ENCODE results near the gene VTA1. TPM values are rescaled to one million over a fixed set of nuclear protein-coding genes. Genes with fewer than 3 reads are reported as not detected.
"Not testable (repeated sequence)": the region's sequence is repeated elsewhere in the genome, so short reads cannot be mapped to it uniquely, and the experiment has no call there.

Gene VTA1
- total RNA-seq, 4 donors from 2014 or later = 33.6 to 55.3 (median 36.2) TPM

GRCh38 chr6:142118328-142118727 is 28.7 kb upstream of the VTA1 start:
- Histone ChIP-seq H3K9me3 (no peaks in the 10 kb centered on the region), H3K27me3 (no peaks in the 10 kb centered on the region), H3K27ac (no peak overlapping the region), H3K4me3 (no peak overlapping the region), H3K36me3 (no peaks in the 10 kb centered on the region), H3K4me1 (no peaks in the 10 kb centered on the region)
- DNase-seq (ENCODE audit: low spot score in 2 of 2) = no peak
- 74 to 82% methylated on average over 3 of the region's 3 CpGs for WGBS, 2 donors
- TF ChIP-seq POLR2A (IDR thresholded peaks at IDR 0.05) (no peak), EP300 (IDR thresholded peaks at IDR 0.05) (no peak)
- TF ChIP-seq, protein P1, sequence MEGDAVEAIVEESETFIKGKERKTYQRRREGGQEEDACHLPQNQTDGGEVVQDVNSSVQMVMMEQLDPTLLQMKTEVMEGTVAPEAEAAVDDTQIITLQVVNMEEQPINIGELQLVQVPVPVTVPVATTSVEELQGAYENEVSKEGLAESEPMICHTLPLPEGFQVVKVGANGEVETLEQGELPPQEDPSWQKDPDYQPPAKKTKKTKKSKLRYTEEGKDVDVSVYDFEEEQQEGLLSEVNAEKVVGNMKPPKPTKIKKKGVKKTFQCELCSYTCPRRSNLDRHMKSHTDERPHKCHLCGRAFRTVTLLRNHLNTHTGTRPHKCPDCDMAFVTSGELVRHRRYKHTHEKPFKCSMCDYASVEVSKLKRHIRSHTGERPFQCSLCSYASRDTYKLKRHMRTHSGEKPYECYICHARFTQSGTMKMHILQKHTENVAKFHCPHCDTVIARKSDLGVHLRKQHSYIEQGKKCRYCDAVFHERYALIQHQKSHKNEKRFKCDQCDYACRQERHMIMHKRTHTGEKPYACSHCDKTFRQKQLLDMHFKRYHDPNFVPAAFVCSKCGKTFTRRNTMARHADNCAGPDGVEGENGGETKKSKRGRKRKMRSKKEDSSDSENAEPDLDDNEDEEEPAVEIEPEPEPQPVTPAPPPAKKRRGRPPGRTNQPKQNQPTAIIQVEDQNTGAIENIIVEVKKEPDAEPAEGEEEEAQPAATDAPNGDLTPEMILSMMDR (IDR thresholded peaks at IDR 0.05) = no peak

DNA sequence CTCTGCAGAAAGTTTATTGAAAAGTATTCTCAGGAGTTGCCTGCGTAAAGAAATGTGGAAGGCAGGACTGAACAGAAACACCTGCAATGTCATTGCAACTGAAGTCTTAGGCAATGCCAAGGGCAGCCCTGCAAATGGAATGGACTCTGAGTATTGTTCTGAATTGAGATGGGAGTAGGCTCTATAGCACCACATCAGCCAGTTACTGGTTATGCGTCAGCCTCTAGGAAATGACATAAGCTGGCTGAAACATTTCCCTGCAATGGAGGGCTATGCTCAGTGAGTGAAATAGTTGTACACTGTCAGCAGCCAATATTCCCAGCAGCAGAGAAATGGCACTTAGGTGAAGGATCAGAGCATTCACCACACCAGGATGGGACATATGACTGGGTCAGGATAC is 28.1 kb upstream of the VTA1 start:
- Histone ChIP-seq H3K36me3 (no peaks in the 10 kb centered on the region), H3K4me1 (no peaks in the 10 kb centered on the region), H3K9me3 (no peaks in the 10 kb centered on the region), H3K27ac (no peak overlapping the region), H3K4me3 (no peak overlapping the region), H3K27me3 (no peaks in the 10 kb centered on the region)
- TF ChIP-seq, protein P1 (IDR thresholded peaks at IDR 0.05) = no peak
- TF ChIP-seq EP300 (IDR thresholded peaks at IDR 0.05) = no peak
- no peak for TF ChIP-seq POLR2A (IDR thresholded peaks at IDR 0.05)
- WGBS, 2 donors = 89 to 99% methylated on average over 2 of the region's 2 CpGs
- DNase-seq (ENCODE audit: low spot score in 2 of 2) = no peak

DNA sequence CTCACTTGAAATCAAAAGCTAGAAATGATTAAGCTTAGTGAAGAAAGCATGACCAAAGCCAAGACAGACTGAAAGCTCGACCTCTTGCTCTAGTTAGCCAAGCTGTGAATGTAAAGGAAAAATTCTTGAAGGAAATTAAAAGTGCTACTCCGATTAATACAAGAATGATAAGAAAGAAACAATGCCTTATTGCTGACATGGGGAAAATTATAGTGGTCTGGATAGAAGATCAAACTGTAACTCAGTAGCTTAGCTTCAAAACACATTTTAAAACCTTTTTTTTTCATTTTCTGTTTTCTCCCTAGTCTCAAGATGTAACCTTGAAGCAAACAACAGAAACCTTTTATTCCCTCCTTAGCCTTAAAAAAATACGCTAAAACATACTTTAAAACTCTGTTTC is 25.7 kb upstream of the VTA1 start:
- H3K27ac ChIP-seq = no peak overlapping the region
- no peak overlapping the region for H3K4me3 ChIP-seq
- H3K36me3 ChIP-seq = no peaks in the 10 kb centered on the region
- H3K9me3 ChIP-seq = no peaks in the 10 kb centered on the region
- H3K4me1 ChIP-seq = no peaks in the 10 kb centered on the region
- 51 to 54% methylated on average over 3 of the region's 3 CpGs for WGBS, 2 donors
- TF ChIP-seq, protein P1 (IDR thresholded peaks at IDR 0.05) = no peak
- TF ChIP-seq EP300 (IDR thresholded peaks at IDR 0.05) = no peak
- no peak for TF ChIP-seq POLR2A (IDR thresholded peaks at IDR 0.05)
- DNase-seq (ENCODE audit: low spot score in 2 of 2) = no peak
- H3K27me3 ChIP-seq = no peaks in the 10 kb centered on the region

DNA sequence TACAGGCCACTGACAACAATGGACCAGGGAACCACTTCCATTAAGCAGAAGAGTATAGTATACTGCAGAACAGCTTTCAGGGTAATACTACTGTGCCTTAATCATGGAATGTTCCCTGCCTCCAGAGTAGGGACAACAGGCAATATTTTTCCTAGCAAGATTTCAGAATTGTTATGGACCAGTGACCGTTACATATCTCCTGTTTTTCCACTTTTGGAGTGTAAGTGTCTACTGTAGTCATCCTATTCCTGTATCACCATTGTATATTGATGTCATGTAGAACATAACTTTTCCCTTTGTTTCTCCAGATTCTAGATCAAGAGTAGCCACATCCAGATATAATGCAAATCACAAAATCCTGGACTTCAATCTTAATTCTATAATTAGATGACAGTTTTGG is 16.2 kb upstream of the VTA1 start:
- WGBS, 2 donors = 88% methylated on average over 1 of the region's 1 CpG
- no peak for DNase-seq (ENCODE audit: low spot score in 2 of 2)
- Histone ChIP-seq H3K4me3 (no peak overlapping the region), H3K27me3 (no peaks in the 10 kb centered on the region), H3K27ac (no peak overlapping the region), H3K4me1 (no peaks in the 10 kb centered on the region), H3K9me3 (peaks cover 0 to 30% (median 0%) of the 10 kb centered on the region in 4 donors), H3K36me3 (no peaks in the 10 kb centered on the region)
- TF ChIP-seq EP300 (IDR thresholded peaks at IDR 0.05) (no peak), POLR2A (IDR thresholded peaks at IDR 0.05) (no peak)
- TF ChIP-seq, protein P1 (IDR thresholded peaks at IDR 0.05) = no peak

GRCh38 chr6:142132625-142133024 is 14.4 kb upstream of the VTA1 start, which contains the start of gene GJE1:
Gene GJE1, plus strand, starts transcription at chr6:142132925. Its CDS starts 234 bp downstream, at chr6:142133159.
- Histone ChIP-seq H3K36me3 (no peaks in the 10 kb centered on the region), H3K4me1 (no peaks in the 10 kb centered on the region), H3K27ac (no peak within 1 kb of the TSS), H3K4me3 (no peak within 1 kb of the TSS), H3K27me3 (no peaks in the 10 kb centered on the region), H3K9me3 (peaks cover 0 to 28% (median 0%) of the 10 kb centered on the region in 4 donors)
- TF ChIP-seq POLR2A (IDR thresholded peaks at IDR 0.05) = no peak
- TF ChIP-seq EP300 (IDR thresholded peaks at IDR 0.05) = no peak
- WGBS, 2 donors = 50 to 52% methylated on average over 1 of the region's 1 CpG
- no peak for DNase-seq (ENCODE audit: low spot score in 2 of 2)

GRCh38 chr6:142138876-142139275 is 8.2 kb upstream of the VTA1 start:
- TF ChIP-seq POLR2A (IDR thresholded peaks at IDR 0.05) = no peak
- TF ChIP-seq, protein P1 (IDR thresholded peaks at IDR 0.05) = no peak
- no peak for TF ChIP-seq EP300 (IDR thresholded peaks at IDR 0.05)
- H3K27me3 ChIP-seq = no peaks in the 10 kb centered on the region
- H3K4me3 ChIP-seq = no peak overlapping the region
- no peaks in the 10 kb centered on the region for H3K9me3 ChIP-seq
- no peaks in the 10 kb centered on the region for H3K4me1 ChIP-seq
- 46 to 66% methylated on average over 2 of the region's 2 CpGs for WGBS, 2 donors
- no peaks in the 10 kb centered on the region for H3K36me3 ChIP-seq
- DNase-seq (ENCODE audit: low spot score in 2 of 2) = no peak
- H3K27ac ChIP-seq = no peak overlapping the region

DNA sequence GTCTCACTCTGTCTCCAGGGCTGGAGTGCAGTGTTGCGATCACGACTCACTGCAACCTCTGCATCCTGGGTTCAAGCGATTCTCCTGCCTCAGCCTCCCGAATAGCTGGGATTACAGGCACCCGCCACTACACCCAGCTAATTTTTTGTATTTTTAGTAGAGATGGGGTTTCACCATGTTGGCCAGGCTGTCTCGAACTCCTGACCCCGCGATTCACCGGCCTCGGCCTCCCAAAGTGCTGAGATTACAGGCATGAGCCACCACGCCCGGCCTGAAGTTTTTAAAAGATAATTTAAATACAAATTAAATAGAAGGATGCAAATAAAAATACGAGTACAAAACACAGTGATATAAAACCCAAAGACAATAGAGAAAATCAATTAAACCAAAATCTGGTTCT is 5.5 kb upstream of the VTA1 start:
- not testable (repeated sequence) for H3K27ac ChIP-seq; H3K4me1 ChIP-seq; H3K27me3 ChIP-seq; DNase-seq (ENCODE audit: low spot score in 2 of 2); H3K4me3 ChIP-seq; H3K9me3 ChIP-seq; H3K36me3 ChIP-seq
- WGBS, 2 donors = 93% methylated on average over 13 of the region's 13 CpGs

All from tibial nerve (tissue), 4 donors.